Stomach (tissue), 9 donors: Measurements from ENCODE around the gene DLG2. TPM values are rescaled to one million over a fixed set of nuclear protein-coding genes. Genes with fewer than 3 reads are reported as not detected.

Experiments
- DNase-seq, 2 donors: peaks; one replicate each; pipeline versions ENCODE4 v3.0.0 to v3.0.0-alpha.2; 2013 to 2019
- H3K27ac ChIP-seq, 5 donors: fragments of 200-600 bp in 4 of 5; sonication (generic) in 4 of 5; one replicate each; pipeline ENCODE4 v1.5.1; 2013 to 2019; ENCODE audit warnings: mild to moderate bottlenecking in 1 of 5, moderate library complexity in 1 of 5
- H3K27me3 ChIP-seq, 3 donors: fragments of 200-600 bp; sonication (generic); one replicate each; pipeline ENCODE4 v1.5.1; 2017 to 2019; ENCODE audit warnings: mixed run types in 1 of 3
- H3K36me3 ChIP-seq, 4 donors: fragments of 200-600 bp; sonication (generic); 1 replicate in 3 of 4; 2 replicates in 1 of 4; pipeline ENCODE4 v1.5.1; 2016 to 2019
- H3K4me1 ChIP-seq, 4 donors: fragments of 200-600 bp; sonication (generic); one replicate each; pipeline ENCODE4 v1.5.1; 2016 to 2019
- H3K4me3 ChIP-seq, 4 donors: fragments of 200-600 bp; sonication (generic) in 3 of 4; one replicate each; pipeline ENCODE4 v1.5.1; 2016 to 2019; ENCODE audit warnings: mild to moderate bottlenecking in 1 of 4
- H3K9me3 ChIP-seq, 4 donors: fragments of 200-600 bp; sonication (generic); one replicate each; pipeline ENCODE4 v1.5.1; 2016 to 2019
- EP300 ChIP-seq: sonication (generic); formaldehyde crosslinking; IDR thresholded peaks from one replicate; pipeline ENCODE4 v1.6.1; 2017; ENCODE audit warnings: antibody characterized with exemption
- POLR2A ChIP-seq, 4 donors: fragments of 450-650 bp; IDR thresholded peaks; one replicate each; pipeline ENCODE4 v1.6.1; 2016; ENCODE audit warnings: antibody characterized with exemption in 4 of 4, control low read depth in 2 of 4, mild to moderate bottlenecking in 1 of 4, moderate library complexity in 1 of 4
- POLR2AphosphoS5 ChIP-seq, 3 donors: sonication (generic); formaldehyde crosslinking; IDR thresholded peaks; one replicate each; pipeline ENCODE4 v1.6.1; 2016; ENCODE audit warnings: antibody characterized with exemption in 3 of 3
- WGBS, 5 donors: extraction: QIAGEN DNeasy Blood & Tissue Kit in 3 of 5; methylation state at CpG; one replicate each; pipeline versions ENCODE4 v1.1.5 to v1.1.7; 2013 to 2018; 5-methylcytosine and 5-hydroxymethylcytosine counted together
- intact Hi-C: fragments of 100-400 bp; cut with DNase I; formaldehyde crosslinking; loops from one replicate; pipeline ENCODE4 v1.15.1; 2023; ENCODE audit warnings: low total_unique reads
- polyA plus RNA-seq, 3 donors: library from polyadenylated mRNA; stranded (reverse); fragments of 200-250 nt; gene quantifications; one replicate each; pipeline ENCODE4 v1.2.3, GENCODE V29; 2013
- total RNA-seq, 5 donors: library from RNA; depleted of rRNA; stranded (reverse); fragments of >200 nt; gene quantifications; one replicate each; pipeline versions ENCODE4 v1.1.0 to v1.2.3, GENCODE V29; 2014 to 2016
- TF ChIP-seq, protein P1 (sequence below), 7 experiments: fragments of 450-650 bp in 4 of 7; fragments of 200-600 bp in 3 of 7; sonication (generic) in 3 of 7; IDR thresholded peaks; one replicate each; pipeline ENCODE4 v1.5.1; 2016 to 2019; ENCODE audit warnings: antibody characterized with exemption in 7 of 7, control low read depth in 2 of 7, mild to moderate bottlenecking in 1 of 7
- donor health status: healthy with polysubstance abuse.
- donor health status: Bipolar disorder and iron deficiency.
- donor health status: healthy.

The DLG2 gene
- total and polyA plus RNA-seq, 8 donors = 1.3 to 19.1 (median 3.5) TPM

DNA sequence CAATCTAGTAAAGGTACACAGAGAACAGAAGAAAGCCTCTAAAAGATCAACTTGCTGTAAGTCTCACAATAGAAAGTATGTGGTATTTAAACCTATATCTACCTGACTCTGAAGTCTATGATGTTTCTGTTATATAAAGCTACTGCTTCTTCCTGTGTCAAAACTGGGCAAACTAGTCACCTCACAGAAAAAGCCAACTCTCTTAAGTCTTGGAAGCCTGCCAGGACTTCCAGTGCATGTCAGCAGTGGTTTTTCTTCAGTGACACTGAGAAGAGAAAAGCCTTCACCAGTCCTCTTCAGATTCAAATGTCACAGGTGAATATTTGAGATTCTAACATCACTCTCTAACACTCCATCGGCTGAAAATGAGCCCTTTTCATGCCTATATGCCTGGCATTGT lies 808.0 kb downstream of the DLG2 start:
- Histone ChIP-seq H3K4me3 (no peak overlapping the region), H3K4me1 (no peaks in the 10 kb centered on the region), H3K36me3 (no peaks in the 10 kb centered on the region), H3K27me3 (no peaks in the 10 kb centered on the region), H3K27ac (no peak overlapping the region), H3K9me3 (no peaks in the 10 kb centered on the region)
- intact Hi-C loops = no loop called here
- WGBS, 5 donors = 54 to 73% (median 60%) methylated on average over 1 of the region's 1 CpG
- TF ChIP-seq POLR2AphosphoS5 (IDR thresholded peaks at IDR 0.05) (no peak), POLR2A (IDR thresholded peaks at IDR 0.05) (no peak), EP300 (no peak)
- TF ChIP-seq, protein P1, sequence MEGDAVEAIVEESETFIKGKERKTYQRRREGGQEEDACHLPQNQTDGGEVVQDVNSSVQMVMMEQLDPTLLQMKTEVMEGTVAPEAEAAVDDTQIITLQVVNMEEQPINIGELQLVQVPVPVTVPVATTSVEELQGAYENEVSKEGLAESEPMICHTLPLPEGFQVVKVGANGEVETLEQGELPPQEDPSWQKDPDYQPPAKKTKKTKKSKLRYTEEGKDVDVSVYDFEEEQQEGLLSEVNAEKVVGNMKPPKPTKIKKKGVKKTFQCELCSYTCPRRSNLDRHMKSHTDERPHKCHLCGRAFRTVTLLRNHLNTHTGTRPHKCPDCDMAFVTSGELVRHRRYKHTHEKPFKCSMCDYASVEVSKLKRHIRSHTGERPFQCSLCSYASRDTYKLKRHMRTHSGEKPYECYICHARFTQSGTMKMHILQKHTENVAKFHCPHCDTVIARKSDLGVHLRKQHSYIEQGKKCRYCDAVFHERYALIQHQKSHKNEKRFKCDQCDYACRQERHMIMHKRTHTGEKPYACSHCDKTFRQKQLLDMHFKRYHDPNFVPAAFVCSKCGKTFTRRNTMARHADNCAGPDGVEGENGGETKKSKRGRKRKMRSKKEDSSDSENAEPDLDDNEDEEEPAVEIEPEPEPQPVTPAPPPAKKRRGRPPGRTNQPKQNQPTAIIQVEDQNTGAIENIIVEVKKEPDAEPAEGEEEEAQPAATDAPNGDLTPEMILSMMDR (IDR thresholded peaks at IDR 0.05) = no peak
- DNase-seq = no peak

GRCh38 chr11:84817998-84818397 lies 809.1 kb downstream of the DLG2 start:
- no peaks in the 10 kb centered on the region for H3K27me3 ChIP-seq
- intact Hi-C loops = no loop called here
- H3K36me3 ChIP-seq = no peaks in the 10 kb centered on the region
- no peak overlapping the region for H3K27ac ChIP-seq
- H3K9me3 ChIP-seq = no peaks in the 10 kb centered on the region
- no peak overlapping the region for H3K4me3 ChIP-seq
- no peaks in the 10 kb centered on the region for H3K4me1 ChIP-seq
- WGBS, 5 donors = 46 to 74% (median 51%) methylated on average over 3 of the region's 3 CpGs
- TF ChIP-seq POLR2A (IDR thresholded peaks at IDR 0.05) (no peak), POLR2AphosphoS5 (IDR thresholded peaks at IDR 0.05) (no peak), EP300 (no peak)
- TF ChIP-seq, protein P1 (IDR thresholded peaks at IDR 0.05) = no peak
- no peak for DNase-seq

DNA sequence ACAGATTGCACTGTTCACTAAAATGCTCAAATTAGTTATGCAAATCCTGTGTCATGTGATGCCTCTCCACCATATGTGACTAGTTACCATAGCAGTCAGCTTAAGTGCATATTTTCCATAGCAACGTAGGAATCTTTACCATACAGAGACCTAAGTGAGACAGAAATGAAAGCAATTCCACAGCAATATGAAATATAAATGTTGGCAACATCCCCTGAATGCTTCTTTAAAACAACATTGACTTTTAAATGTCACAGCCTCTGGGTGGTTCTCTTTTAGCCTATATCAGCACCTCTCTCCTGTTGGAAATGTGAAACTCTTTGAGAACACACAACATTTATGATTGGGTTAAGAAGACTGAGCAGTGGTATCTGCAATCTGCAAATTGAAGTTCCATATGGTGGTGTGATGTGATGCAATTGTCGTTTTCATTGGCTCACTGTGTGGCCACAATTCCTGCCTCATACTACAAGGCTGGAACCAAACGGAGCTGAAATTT lies 814.6 kb downstream of the DLG2 start:
- intact Hi-C loops = no loop called here

DNA sequence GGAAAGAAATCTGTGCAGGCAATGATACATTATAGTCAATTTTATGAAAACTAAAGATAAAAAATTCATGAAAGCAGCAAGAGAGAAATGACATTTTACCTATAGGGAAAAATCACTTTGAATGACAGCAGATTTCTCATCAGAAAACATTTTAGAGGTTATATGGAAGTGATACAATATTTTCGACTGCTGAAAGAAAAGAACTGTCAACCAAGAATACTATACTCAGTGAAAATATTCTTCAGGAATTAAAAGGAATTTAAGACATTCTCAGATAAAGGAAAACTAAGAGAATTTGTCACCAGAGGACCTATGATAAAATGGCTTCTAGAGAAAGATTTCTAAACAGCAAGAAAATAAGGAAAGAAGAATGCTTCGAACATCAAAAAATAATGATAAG lies 820.8 kb downstream of the DLG2 start:
- H3K9me3 ChIP-seq = peaks cover 0 to 27% (median 10%) of the 10 kb centered on the region in 4 donors
- H3K4me3 ChIP-seq = no peak overlapping the region
- WGBS, 5 donors = 84 to 96% (median 92%) methylated on average over 2 of the region's 2 CpGs
- H3K27me3 ChIP-seq = no peaks in the 10 kb centered on the region
- intact Hi-C loops = no loop called here
- no peak overlapping the region for H3K27ac ChIP-seq
- TF ChIP-seq, protein P1 (IDR thresholded peaks at IDR 0.05) = no peak
- TF ChIP-seq POLR2AphosphoS5 (IDR thresholded peaks at IDR 0.05) (no peak), POLR2A (IDR thresholded peaks at IDR 0.05) (no peak), EP300 (no peak)
- DNase-seq = no peak
- H3K4me1 ChIP-seq = no peaks in the 10 kb centered on the region
- H3K36me3 ChIP-seq = no peaks in the 10 kb centered on the region

More for the DNA sequence above, 814.6 kb downstream of the DLG2 start:
- peak in 1 of 2 donors; percentile 54 for DNase-seq
- Histone ChIP-seq H3K9me3 (peaks cover 0 to 4% (median 0%) of the 10 kb centered on the region in 4 donors), H3K36me3 (no peaks in the 10 kb centered on the region), H3K4me1 (no peaks in the 10 kb centered on the region), H3K4me3 (no peak overlapping the region), H3K27ac (no peak overlapping the region), H3K27me3 (no peaks in the 10 kb centered on the region)
- 60 to 72% (median 69%) methylated on average over 3 of the region's 3 CpGs for WGBS, 5 donors
- no peak for TF ChIP-seq EP300
- no peak for TF ChIP-seq POLR2AphosphoS5 (IDR thresholded peaks at IDR 0.05)
- TF ChIP-seq POLR2A (IDR thresholded peaks at IDR 0.05) = no peak
- TF ChIP-seq, protein P1 (IDR thresholded peaks at IDR 0.05) = no peak
